ENCODE results near the gene HOXC9. TPM values are rescaled to one million over a fixed set of nuclear protein-coding genes. Genes with fewer than 3 reads are reported as not detected.

Gene HOXC9
- total and polyA plus RNA-seq, 10 donors = 0.05 TPM; not detected in 9

DNA sequence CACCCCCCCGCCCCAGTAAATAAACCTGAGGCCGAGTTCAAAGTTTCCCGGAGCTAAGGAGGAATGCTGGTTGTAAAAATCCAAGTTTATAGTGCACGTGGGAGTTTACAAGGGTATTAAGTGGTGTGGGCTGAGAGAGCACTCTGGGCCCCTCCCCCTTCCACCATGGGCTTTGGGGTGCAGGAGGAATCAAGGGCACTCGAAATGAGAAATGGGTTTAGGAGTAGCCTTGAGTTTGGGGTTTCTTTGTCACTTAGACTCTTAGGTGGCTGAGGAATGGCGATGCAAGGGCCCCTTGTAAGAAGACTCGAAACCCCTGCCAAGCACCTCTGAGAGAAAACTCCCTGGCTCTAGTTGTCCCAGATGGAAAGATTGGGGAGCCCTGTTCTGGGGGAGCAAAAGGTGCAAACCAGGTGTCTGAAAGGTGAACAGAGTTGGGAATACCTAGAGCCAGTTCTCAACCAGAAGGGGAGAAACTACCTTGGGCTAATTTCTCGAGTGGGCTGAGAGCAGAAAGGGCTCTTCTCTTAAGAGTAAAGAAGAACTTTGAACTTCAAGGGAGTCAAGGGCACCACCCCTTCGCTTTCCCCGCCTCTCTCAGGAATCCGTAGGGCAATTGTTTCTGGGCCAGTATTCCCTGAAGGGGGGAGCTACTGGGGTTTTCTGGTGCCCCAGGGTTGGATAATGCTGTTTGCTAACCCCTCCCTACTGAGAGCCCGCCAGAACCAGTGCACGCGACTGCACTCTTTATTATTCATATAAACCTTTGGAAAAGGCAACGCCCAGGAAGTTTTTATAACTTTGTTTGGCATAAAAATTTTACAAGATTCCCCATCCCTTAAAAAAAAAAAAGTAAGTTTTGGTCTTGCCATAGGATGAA is 21.2 kb upstream of the HOXC9 start:
- H3K27me3 ChIP-seq (replicated peaks in 1 of 7) = peaks cover 27 to 100% (median 99%) of the 10 kb centered on the region in 7 donors
- no peak for DNase-seq
- WGBS, 5 donors = 11 to 18% (median 13%) methylated on average over 15 of the region's 15 CpGs

GRCh38 chr12:53980104-53980801 is 19.7 kb upstream of the HOXC9 start:
- DNase-seq = no peak
- Histone ChIP-seq H3K27ac (no peak overlapping the region), H3K27me3 (replicated peaks in 1 of 7) (peaks cover 19 to 100% (median 99%) of the 10 kb centered on the region in 7 donors), H3K9me3 (peaks cover 0 to 9% (median 0%) of the 10 kb centered on the region in 8 donors), H3K4me3 (no peak overlapping the region), H3K4me1 (peaks cover 6 to 33% (median 14%) of the 10 kb centered on the region in 6 donors), H3K36me3 (no peaks in the 10 kb centered on the region)
- TF ChIP-seq CTCF (IDR thresholded peaks at IDR 0.05 in 8 of 11, conservative IDR thresholded peaks at IDR 0.05 in 3 of 11) (no peak), POLR2A (IDR thresholded peaks at IDR 0.05) (no peak), POLR2AphosphoS5 (IDR thresholded peaks at IDR 0.05) (no peak)
- WGBS, 5 donors = 12 to 24% (median 17%) methylated on average over 7 of the region's 7 CpGs
- intact Hi-C loops (cut with DNase I; ENCODE audit: low total_unique reads) = no loop called here

More for the DNA sequence above, 21.2 kb upstream of the HOXC9 start:
- H3K4me3 ChIP-seq = no peak overlapping the region
- H3K9me3 ChIP-seq = peaks cover 0 to 3% (median 0%) of the 10 kb centered on the region in 8 donors
- no peak overlapping the region for H3K27ac ChIP-seq
- intact Hi-C loops (cut with DNase I; ENCODE audit: low total_unique reads) = no loop called here
- peaks cover 12 to 33% (median 21%) of the 10 kb centered on the region in 6 donors for H3K4me1 ChIP-seq
- no peak for TF ChIP-seq POLR2A (IDR thresholded peaks at IDR 0.05)
- no peak for TF ChIP-seq CTCF (IDR thresholded peaks at IDR 0.05 in 8 of 11, conservative IDR thresholded peaks at IDR 0.05 in 3 of 11)
- TF ChIP-seq POLR2AphosphoS5 (IDR thresholded peaks at IDR 0.05) = no peak
- H3K36me3 ChIP-seq = no peaks in the 10 kb centered on the region

DNA sequence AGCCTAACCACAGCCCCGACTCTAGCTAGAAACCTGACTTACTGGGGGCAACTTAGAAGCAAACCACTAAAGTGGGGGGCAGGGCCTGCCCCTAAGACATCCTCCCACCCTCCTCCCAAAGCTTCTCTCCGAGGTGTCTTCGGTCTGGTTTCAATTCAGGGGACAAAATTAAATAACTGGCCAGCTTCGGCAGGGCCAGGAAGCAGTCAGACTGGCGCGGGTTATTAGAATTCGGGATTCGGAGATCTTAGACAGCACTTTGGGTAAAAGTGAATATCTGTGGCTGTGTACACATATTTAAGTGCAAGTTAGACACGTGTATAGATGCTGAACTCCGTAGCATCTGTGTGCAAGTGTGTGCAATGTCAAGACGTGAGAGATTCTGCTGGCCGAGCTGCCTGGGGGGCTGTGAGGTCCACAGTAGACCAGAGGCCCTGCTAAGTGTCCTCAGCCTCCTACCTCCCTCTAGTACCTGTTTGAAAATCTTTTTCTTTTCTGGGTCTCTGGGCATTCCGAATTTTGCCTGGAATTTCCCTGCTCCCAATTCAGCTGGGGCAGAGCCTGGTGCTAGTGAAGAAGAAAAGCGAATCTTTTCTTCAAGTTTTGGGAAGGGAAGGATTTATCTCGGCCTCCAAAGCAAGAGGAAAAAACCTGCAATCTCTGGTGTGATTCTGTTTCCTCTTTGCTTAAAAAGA is 19.0 kb upstream of the HOXC9 start:
- H3K36me3 ChIP-seq = no peaks in the 10 kb centered on the region
- intact Hi-C loops (cut with DNase I; ENCODE audit: low total_unique reads) = no loop called here
- H3K9me3 ChIP-seq = peaks cover 0 to 12% (median 0%) of the 10 kb centered on the region in 8 donors
- H3K4me3 ChIP-seq = no peak overlapping the region
- TF ChIP-seq POLR2A (IDR thresholded peaks at IDR 0.05) = no peak
- TF ChIP-seq POLR2AphosphoS5 (IDR thresholded peaks at IDR 0.05) = no peak
- TF ChIP-seq CTCF (IDR thresholded peaks at IDR 0.05 in 8 of 11, conservative IDR thresholded peaks at IDR 0.05 in 3 of 11) = no peak
- DNase-seq = no peak
- 19 to 25% (median 20%) methylated on average over 15 of the region's 15 CpGs for WGBS, 5 donors
- H3K27me3 ChIP-seq (replicated peaks in 1 of 7) = peaks cover 18 to 100% (median 99%) of the 10 kb centered on the region in 7 donors
- peaks cover 8 to 33% (median 17%) of the 10 kb centered on the region in 6 donors for H3K4me1 ChIP-seq
- H3K27ac ChIP-seq = no peak overlapping the region
